OCI-LY1 (cell line): ENCODE measurements around the gene PLGRKT.

ENCODE experiments used
- CTCF ChIP-seq: fragments of 200-600 bp; sonication (generic), shearing (Covaris generic); IDR thresholded peaks from 2 replicates; pipeline ENCODE4 v1.5.1; 2017; ENCODE audit warnings: mild to moderate bottlenecking, antibody characterized with exemption, low read length, moderate library complexity, mixed read lengths
- EZH2 ChIP-seq: fragments of 200-600 bp; sonication (generic), shearing (Covaris generic); IDR thresholded peaks from 2 replicates; pipeline ENCODE4 v1.8.0; 2017; ENCODE audit warnings: borderline replicate concordance, mixed run types, mild to moderate bottlenecking, antibody characterized with exemption, low read length, moderate library complexity, mixed read lengths

- TF ChIP-seq CTCF (peak; percentile 82), EZH2 (no peak)
Measured at GRCh38 chr9:5425006-5425628, 12.6 kb downstream of the PLGRKT start.
